HG02970 (cell line): ENCODE measurements around the gene BCL11B.

Experiments
- ATAC-seq: cut with Tn5 transposase; IDR thresholded peaks from one replicate; pipeline ENCODE4 v1.9.1; 2021; ENCODE audit warnings: mild to moderate bottlenecking, moderate library complexity, moderate number of reproducible peaks; ENCODE audit not compliant: unreplicated experiment, low FRiP score

Gene BCL11B

GRCh38 chr14:99268810-99269707 lies 2.9 kb downstream of the BCL11B start:
- no peak for ATAC-seq

- no peak for ATAC-seq
Observed at GRCh38 chr14:99267837-99268781, 3.9 kb downstream of the BCL11B start.

GRCh38 chr14:99267381-99267780 lies 4.6 kb downstream of the BCL11B start:
- no peak for ATAC-seq

DNA sequence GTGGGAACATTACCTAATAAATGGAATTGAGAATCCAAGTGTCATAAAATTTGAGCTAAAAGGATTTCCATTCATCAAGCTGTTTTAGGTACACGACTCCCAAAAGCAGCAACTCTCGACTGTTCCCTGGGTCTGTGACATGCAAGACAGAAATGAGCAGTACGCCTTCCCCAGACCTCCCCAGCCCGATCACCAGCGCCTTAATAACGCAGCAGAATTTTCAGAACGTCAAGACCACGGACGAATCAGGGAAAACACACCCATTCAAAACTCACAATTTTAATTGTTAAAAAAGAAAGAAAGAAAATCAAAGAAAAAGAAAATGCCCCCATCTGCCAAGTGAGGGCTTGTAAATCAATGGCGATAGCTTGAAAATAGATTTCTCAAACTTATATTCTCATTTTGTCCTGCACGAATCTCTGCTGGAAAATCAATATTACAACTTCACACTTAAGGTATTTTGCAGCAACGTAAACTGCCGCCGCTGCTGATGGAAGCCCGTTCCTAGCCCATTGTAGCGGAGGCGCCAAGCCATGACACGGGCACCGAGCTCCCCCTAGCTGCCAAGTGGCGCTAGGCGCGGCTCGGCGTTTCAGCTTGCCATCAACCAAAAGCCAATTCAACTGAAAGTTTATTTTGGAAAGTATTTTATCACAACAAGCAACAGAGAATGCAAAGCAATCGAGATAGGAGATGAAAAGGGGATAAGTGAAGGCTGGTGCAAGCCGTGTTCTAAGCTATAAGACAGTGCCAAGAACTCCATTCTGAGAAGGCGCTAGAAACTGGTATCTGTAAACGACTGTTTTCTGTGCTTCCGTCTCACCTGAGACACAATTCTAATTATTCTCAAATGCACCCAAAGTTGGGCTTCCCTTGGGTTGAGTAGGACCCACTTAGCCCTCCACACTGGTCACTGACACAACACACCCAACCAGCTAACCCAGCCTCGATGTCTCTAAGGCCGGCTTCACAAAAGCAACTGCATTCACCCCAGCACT lies 5.5 kb downstream of the BCL11B start:
- ATAC-seq: no peak

GRCh38 chr14:99265571-99265970 lies 6.4 kb downstream of the BCL11B start:
- no peak for ATAC-seq

DNA sequence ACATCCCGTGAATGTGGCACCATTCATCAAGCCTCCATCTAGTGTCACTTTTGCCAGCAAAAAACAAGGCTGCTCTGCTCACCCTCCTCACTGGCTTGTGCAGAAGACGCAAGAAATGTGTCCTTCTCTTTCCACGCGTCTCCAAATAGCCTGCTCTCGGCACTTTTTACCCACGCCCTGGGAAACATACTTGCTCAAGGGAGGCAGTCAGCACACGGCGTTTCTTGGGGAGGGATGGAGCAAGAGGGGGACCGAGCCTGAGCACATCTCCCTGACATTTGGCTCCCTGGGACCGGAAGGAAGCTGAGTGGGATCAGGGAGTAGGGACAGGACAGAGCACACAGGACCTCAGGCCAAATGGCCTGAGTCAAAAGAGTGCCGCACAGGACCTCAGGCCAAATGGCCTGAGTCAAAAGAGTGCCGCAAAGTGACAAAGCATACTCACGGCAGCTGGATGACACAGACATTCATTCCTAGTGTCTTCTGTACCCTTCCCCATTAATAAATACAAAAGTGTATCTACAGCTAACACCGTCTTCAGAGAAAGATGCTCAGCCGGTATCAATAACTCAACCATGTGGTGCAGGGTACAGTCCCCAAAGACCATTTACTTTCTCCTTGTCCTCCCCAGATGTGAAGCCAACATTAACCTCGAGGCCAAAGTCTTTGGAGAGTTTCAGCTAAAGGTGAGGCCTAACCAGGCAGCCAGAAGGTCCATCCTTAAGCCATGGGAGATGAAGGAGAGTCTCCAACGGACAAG lies 7.1 kb downstream of the BCL11B start:
- ATAC-seq: no peak

DNA sequence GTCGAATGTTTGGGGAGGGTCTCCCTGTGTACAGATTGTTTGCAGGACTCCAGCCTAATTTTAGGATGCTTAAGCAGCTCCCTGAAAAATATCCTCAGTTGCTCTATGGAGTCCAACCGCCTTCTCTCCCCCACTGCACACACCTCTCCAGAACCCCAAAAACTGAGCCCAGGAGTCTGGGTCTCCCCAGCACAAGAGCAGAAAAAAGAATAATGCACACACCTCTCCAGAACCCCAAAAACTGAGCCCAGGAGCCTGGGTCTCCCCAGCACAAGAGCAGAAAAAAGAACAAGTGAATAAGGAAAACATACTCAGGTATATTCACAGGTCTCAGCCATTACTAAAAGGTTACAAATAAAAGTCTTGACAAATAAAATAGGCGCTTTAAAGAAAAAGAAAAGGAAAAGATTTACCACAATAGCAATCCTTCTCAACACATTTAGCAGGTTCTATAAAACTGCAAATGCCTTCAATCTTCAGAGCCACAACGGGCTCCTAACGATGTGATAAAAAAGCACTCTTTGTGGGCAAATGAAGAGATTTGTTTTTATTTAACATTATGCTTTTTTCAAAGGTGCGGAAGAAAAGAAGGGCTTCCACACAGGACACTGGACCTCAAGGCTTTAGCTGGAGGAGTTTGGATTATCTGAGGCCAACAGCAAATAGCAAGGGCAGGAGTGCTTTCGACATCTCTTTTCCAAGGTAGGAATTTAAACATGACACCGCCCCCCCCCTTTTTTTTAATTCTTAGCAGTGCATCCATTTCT lies 8.2 kb downstream of the BCL11B start:
- ATAC-seq: no peak

DNA sequence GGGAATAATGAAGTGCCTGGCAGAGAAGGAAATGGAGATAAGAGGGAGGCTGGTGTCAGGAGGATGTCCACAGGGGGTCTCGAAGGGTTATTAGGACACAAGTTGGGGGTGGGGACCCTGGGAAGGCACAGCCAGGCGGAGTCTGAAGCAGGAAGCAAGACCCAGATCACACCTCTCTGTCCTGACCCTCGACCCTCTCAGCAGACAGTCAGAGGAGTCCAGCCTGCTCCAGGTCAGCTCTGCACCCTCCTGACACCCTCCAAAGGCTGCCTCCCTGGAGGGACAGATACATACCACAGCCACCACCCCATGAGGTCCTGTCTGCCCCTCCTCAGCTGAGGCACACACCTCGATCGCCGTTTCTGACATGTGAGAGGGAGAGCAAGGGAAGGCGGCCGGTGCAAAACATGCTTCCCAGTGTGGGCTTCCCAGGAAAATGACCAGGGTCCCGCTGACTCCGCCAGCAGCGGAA lies 9.0 kb downstream of the BCL11B start:
- ATAC-seq: no peak

- no peak for ATAC-seq
Observed at GRCh38 chr14:99261912-99262787, 9.8 kb downstream of the BCL11B start.

- ATAC-seq: no peak
Observed at GRCh38 chr14:99260587-99261551, 11.1 kb downstream of the BCL11B start.

DNA sequence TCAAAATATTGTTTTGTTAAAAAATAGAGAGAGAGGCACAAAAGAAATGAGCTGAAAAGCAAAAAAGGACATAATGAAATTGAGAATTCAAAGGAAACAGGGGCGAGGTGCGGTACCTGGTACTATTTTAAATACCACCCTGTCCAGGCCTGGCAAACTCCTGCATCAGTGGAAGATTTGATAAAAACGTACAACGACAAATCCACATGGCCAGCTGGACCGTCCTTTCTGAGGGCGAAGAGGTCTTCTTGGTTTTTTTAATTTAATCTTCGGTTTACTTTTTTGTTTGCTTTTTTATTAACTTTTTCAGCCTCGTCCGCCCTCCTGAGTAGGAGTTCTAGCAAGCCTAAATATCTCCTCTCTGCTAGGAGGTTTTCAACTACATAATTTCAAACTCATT lies 11.9 kb downstream of the BCL11B start:
- ATAC-seq: no peak

- no peak for ATAC-seq
Observed at GRCh38 chr14:99258876-99259726, 12.9 kb downstream of the BCL11B start.

GRCh38 chr14:99258341-99258861 lies 13.6 kb downstream of the BCL11B start:
- ATAC-seq: no peak

DNA sequence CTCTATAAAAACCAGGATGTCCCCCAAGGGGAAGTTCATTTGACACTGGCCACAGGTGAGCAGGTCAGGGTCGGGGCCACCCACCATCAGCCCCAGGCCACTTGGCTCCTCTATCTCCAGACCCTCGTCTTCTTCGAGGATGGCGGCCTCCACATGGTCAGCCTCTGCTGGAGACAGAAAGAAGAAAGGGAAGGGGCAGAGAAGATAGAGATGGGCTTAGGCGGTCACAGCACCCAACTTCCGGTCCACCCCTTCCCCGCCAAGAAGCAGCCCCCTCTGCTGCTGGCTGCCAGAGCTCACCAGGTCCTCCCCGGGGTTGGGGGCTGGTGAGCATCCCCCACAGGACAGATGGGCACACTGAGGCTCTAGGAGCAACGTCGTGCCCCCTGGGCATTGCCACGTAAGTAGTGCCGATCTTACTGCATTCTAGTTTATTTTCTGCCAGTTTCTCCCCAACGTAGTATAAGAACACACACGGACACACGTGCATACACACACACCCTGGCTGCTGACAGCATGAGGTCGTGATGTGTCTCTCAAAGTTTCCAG lies 14.2 kb downstream of the BCL11B start:
- no peak for ATAC-seq

DNA sequence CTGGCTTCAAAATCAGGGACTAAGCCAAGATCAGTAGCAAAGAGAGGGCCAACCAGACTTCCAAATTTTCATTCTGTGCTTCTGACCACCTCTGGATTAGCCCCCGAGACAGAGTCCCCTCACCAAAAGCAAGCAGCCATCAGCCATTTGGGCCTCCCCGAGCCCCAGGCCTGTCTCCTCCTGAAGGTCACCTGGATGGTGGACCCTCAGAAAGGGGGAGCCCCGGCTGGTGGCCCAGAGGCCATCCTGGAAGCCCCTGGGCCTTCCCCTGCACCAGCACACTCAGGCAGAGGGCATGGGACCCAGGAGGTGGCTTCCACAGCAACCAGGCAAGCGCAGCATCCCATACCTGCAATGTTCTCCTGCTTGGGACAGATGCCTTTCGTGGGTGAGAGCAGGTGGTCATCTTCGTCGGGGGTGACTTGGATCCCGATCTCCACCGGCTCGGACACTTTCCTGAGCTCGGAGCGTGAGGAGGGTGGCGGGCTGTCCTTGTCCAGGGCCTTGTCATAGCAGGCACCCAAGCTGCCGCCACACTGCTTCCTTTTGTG lies 14.8 kb downstream of the BCL11B start:
- ATAC-seq: no peak
